GM19099 (cell line): ENCODE measurements around the gene DIDO1.

ENCODE experiments used
- POLR2A ChIP-seq: IDR thresholded peaks from 3 replicates; pipeline ENCODE4 v1.6.1; 2011; ENCODE audit warnings: low read depth; ENCODE audit not compliant: insufficient read length; ENCODE audit errors: extremely low read depth

DIDO1 gene

DNA sequence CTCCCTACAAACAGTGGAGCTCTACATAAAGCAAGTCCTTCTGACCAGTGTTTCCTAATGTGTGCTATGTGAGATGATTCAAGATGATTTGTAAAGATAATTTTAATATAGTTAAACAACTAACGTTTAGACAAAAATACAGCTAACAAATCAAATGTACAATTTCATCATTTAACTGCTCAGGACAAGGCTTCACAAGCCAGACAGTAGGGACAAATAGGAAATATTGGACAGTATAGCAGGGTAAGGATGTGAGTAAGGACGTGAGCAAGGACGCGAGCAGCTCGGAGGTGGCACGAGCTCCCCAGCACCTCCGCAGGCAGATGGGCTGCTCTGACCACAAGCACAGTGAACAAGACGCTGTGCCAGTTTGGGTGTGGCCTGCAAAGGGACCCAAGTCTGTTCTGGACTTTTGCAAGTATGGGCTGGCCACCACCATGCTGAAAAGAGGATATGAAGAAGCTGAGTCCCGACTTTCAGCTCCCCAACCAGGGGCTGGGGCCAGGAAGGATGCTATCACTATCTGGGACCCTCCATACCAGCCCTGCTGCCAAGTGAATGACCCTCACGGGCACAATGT, 14.5 kb downstream of the DIDO1 start:
- TF ChIP-seq POLR2A: no peak

- no peak for TF ChIP-seq POLR2A
Measured at GRCh38 chr20:62910777-62911497, 15.4 kb downstream of the DIDO1 start.

- TF ChIP-seq POLR2A: no peak
Measured at GRCh38 chr20:62910217-62910766, 16.0 kb downstream of the DIDO1 start.

DNA sequence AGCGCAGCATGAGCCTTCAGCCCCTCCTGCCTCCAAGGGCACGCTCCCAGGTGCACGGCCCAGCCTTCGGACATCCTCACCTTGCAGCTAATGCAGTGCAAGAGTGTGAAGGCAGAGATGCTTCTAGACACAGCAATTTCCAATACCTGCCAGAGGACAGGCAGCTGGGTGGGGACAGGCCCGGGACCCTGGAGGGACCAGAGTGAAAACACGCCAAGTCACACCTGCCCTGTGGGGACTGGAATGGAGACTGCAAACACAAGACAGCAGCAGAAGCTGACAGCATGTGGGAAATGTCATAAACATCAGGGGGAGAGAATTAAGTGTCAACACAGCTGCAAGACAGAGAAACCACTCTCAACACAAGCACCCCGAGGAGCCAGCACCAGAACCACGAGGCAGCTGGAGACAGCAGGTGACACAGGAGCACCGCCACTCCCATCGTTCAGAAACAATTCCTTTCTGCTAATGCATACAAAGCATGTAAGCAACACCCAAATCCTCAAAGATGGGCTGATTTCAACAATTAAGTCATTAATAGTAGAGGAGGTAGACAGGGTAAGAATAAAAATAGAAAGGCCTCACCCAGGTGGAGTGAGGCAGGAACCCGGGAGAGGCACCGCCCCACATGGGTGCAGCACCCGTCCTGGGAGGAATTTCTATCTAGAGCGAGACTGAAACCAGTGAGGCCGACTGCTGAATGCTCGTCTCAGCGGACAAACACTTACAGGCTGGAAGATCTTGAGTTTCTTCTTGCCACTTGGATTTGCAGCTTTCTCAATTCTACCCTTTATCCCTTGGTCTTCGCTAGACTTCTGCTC, 17.1 kb downstream of the DIDO1 start:
- TF ChIP-seq POLR2A: no peak

- no peak for TF ChIP-seq POLR2A
Measured at GRCh38 chr20:62907384-62908317, 18.7 kb downstream of the DIDO1 start.

- no peak for TF ChIP-seq POLR2A
Measured at GRCh38 chr20:62906647-62907375, 19.5 kb downstream of the DIDO1 start.

DNA sequence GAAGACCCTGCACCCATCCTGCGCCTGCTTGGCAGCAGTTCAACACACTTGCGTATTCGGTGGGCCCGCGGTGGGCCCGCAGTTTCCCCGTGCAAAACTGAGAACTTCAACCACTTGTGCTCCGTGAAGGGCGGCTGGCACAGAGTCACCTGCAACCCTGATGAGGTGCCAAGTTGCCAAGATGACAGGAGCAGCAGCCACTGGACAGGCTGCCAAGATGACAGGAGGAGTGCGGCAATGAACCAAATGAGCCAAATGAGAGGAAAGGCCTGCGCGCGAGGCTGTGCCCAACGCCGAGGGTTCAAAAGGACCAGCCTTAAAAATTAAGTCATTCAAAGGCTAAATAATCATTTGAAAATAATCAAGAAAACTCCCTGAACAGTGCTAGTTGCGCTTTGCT, 20.1 kb downstream of the DIDO1 start:
- no peak for TF ChIP-seq POLR2A

- no peak for TF ChIP-seq POLR2A
Measured at GRCh38 chr20:62905536-62906117, 20.7 kb downstream of the DIDO1 start.

DNA sequence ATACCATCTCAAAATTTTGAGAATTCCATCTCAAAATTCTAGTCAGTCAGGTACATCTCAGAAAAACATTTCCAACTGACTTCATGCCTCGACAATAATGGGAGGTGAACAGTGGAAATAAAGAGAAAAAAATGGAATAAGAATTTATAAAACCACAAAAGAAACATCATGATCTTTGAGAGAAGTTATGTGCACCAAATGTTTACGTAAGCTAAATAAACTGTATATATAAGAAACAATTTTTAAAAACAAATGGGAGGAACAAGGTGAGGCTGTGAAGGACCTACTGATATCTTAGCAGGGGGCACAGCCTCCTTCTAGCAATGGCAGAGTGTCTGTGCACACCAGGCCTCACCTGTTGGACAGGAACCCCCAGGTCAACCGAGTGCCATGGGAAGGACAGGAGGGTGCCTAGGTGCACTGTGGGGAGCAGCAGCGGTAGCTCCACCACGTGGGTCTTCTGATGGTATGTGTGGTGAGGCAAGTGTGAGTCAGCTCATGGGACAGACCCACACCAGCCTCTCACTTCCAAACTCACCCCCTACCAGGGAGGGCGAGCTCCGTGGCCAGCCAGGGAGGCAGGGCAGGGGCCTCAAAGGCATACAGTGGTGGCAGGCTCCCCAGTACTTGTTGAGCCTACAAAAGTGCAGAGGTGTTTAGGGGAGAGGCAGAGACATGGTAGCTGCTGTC, 23.2 kb downstream of the DIDO1 start:
- no peak for TF ChIP-seq POLR2A

- no peak for TF ChIP-seq POLR2A
Measured at GRCh38 chr20:62901891-62902290, 24.4 kb downstream of the DIDO1 start.

DNA sequence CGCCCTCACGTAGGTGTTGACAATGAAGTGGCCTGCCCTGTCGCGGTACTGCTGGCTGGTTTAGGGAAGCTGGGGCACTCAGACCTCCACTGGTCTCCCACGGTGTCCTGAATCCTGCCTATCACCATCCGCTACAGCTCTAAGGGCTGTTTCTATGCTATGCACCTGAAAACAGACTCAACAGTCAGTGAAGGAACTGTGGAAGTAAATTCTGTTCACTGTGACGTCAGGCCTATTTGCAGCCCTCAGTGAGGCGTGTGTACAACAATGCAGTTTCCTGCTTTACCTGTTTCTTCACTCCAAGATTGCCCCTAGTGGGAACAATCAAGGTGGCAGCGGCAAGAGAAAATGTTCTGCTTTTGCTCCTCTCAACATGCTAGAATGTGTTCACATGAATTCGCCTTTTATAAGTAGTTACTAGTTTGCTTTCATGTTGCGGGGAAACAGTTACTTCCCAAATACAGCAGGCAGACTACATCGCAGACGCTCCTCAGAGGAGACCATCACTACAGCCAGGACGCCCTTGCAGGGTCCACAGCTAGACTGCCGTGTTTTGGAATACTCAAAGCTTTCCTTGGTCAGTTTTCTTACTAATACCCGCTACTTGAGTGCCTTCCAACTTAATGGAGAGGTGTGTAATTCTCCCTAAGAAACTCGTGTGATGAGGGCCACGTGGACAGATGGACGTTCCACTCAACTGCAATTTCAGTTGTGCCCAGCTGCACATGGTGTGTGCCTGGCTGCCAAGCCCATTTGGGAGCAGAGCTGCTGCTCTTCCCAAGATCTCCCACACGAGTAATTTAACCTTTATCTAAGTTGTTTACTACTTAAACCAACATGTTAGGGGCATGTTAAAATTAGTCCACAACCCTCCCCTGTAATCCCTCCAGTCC, 25.4 kb downstream of the DIDO1 start:
- TF ChIP-seq POLR2A: no peak
